Left ventricle myocardium inferior (tissue), 1 donor: ENCODE data around the gene PEA15. TPM values are rescaled to one million over a fixed set of nuclear protein-coding genes. Genes with fewer than 3 reads are reported as not detected.

Experiments
- DNase-seq: peaks from one replicate; pipeline ENCODE4 v3.0.0-alpha.2; 2020
- H3K27ac ChIP-seq: fragments of 200-600 bp; replicated peaks from 2 replicates; pipeline ENCODE4 v1.8.0; 2021
- H3K27me3 ChIP-seq: fragments of 200-600 bp; 2 replicates; pipeline ENCODE4 v1.8.0; 2021; ENCODE audit warnings: low read depth
- H3K36me3 ChIP-seq: fragments of 200-600 bp; 2 replicates; pipeline ENCODE4 v1.8.0; 2021
- H3K4me1 ChIP-seq: fragments of 200-600 bp; 2 replicates; pipeline ENCODE4 v1.8.0; 2021
- H3K4me3 ChIP-seq: fragments of 200-600 bp; 2 replicates; pipeline ENCODE4 v1.8.0; 2021; ENCODE audit warnings: mild to moderate bottlenecking, moderate library complexity
- H3K9me3 ChIP-seq: fragments of 200-600 bp; replicated peaks from 2 replicates; pipeline ENCODE4 v1.8.0; 2021
- CTCF ChIP-seq: fragments of 200-600 bp; IDR thresholded peaks from 2 replicates; pipeline ENCODE4 v1.8.0; 2021; ENCODE audit warnings: antibody characterized with exemption, mild to moderate bottlenecking, borderline replicate concordance
- intact Hi-C: fragments of 100-400 bp; cut with micrococcal nuclease; formaldehyde crosslinking; loops from one replicate; pipeline ENCODE4 v1.11.0; 2022
- total RNA-seq: library from RNA; stranded (reverse); fragmentation: NEBNext Ultra II Directional; extraction: Animal tissue kit (Norgen Biotek cat#: 25700); gene quantifications from one replicate; pipeline ENCODE4 v1.2.1, GENCODE V29; 2021
- donor health status: DM: no; HTN: yes; CAD: no; lungs with severe emphysema.

PEA15 gene
- total RNA-seq, 1 donor from 2014 or later, result 280 TPM

- H3K4me3 ChIP-seq, result no peak overlapping the region
- no peaks in the 10 kb centered on the region for H3K9me3 ChIP-seq
- TF ChIP-seq CTCF, result no peak
- DNase-seq, result no peak
- H3K4me1 ChIP-seq, result peaks cover 37% of the 10 kb centered on the region
- no peaks in the 10 kb centered on the region for H3K27me3 ChIP-seq
- intact Hi-C loops, result no loop called here
- H3K36me3 ChIP-seq, result no peaks in the 10 kb centered on the region
- H3K27ac ChIP-seq, result no peak overlapping the region
These were observed 16.8 kb upstream of the PEA15 start for GRCh38 chr1:160188341-160188740.

- no peak for TF ChIP-seq CTCF
- intact Hi-C loops, result loop anchor here (10.0 kb wide), 1 partner anchor 65 kb away; no protein-coding TSS in a partner anchor
- peaks cover 42% of the 10 kb centered on the region for H3K4me1 ChIP-seq
- peak; percentile 51 for DNase-seq
- peak within 1 kb of the TSS; percentile 38 for H3K4me3 ChIP-seq
- H3K27me3 ChIP-seq, result no peaks in the 10 kb centered on the region
- no peaks in the 10 kb centered on the region for H3K36me3 ChIP-seq
- no peaks in the 10 kb centered on the region for H3K9me3 ChIP-seq
- peak within 1 kb of the TSS; percentile 40 for H3K27ac ChIP-seq
These were observed 15.2 kb upstream of the PEA15 start, which contains the start of gene CASQ1 for GRCh38 chr1:160189649-160190625. TSS of gene CASQ1 (plus strand) at chr1:160190575. CDS start at chr1:160190752, 177 bp downstream.

GRCh38 chr1:160191756-160192155 lies 13.4 kb upstream of the PEA15 start:
- Histone ChIP-seq H3K4me3 (no peak overlapping the region), H3K27ac (no peak overlapping the region), H3K9me3 (no peaks in the 10 kb centered on the region), H3K27me3 (no peaks in the 10 kb centered on the region), H3K36me3 (no peaks in the 10 kb centered on the region), H3K4me1 (peaks cover 42% of the 10 kb centered on the region)
- intact Hi-C loops, result loop anchor here (10.0 kb wide), 1 partner anchor 63 kb away; no protein-coding TSS in a partner anchor
- TF ChIP-seq CTCF, result no peak
- DNase-seq, result no peak

- no peak for TF ChIP-seq CTCF
- peak overlapping the region; percentile 2 for H3K27ac ChIP-seq
- intact Hi-C loops, result loop anchor here (10.0 kb wide), 1 partner anchor 63 kb away; no protein-coding TSS in a partner anchor
- no peaks in the 10 kb centered on the region for H3K9me3 ChIP-seq
- H3K4me3 ChIP-seq, result no peak overlapping the region
- no peaks in the 10 kb centered on the region for H3K27me3 ChIP-seq
- DNase-seq, result no peak
- peaks cover 45% of the 10 kb centered on the region for H3K4me1 ChIP-seq
- no peaks in the 10 kb centered on the region for H3K36me3 ChIP-seq
These were observed 12.9 kb upstream of the PEA15 start for GRCh38 chr1:160192234-160192633.

GRCh38 chr1:160193091-160193819 lies 11.9 kb upstream of the PEA15 start:
- Histone ChIP-seq H3K36me3 (no peaks in the 10 kb centered on the region), H3K27ac (peak overlapping the region; percentile 69), H3K27me3 (no peaks in the 10 kb centered on the region), H3K4me1 (peaks cover 48% of the 10 kb centered on the region), H3K4me3 (peak overlapping the region; percentile 23), H3K9me3 (no peaks in the 10 kb centered on the region)
- TF ChIP-seq CTCF, result peak; percentile 97
- peak; percentile 82 for DNase-seq
- intact Hi-C loops, result loop anchor here (10.0 kb wide), 1 partner anchor 62 kb away; no protein-coding TSS in a partner anchor
